Fibroblast of mammary gland (primary cell): ENCODE results near the gene SPDYE1.

Experiments used
- DNase-seq: peaks from one replicate; pipeline ENCODE4 v3.0.0-alpha.2; 2010; ENCODE audit warnings: low read depth
- H3K4me3 ChIP-seq: 2 replicates; pipeline ENCODE4 v1.5.1; 2011; ENCODE audit warnings: low read depth, mild to moderate bottlenecking, low read length, moderate library complexity; ENCODE audit not compliant: control insufficient read depth
- TF ChIP-seq, protein P1 (sequence below): conservative IDR thresholded peaks from 2 replicates; pipeline ENCODE4 v1.5.1; 2011; ENCODE audit warnings: low read depth, low read length, inconsistent platforms; ENCODE audit not compliant: control insufficient read depth, insufficient read depth

Gene SPDYE1

GRCh38 chr7:44057849-44058758 lies 60.4 kb downstream of the SPDYE1 start:
- TF ChIP-seq, protein P1, sequence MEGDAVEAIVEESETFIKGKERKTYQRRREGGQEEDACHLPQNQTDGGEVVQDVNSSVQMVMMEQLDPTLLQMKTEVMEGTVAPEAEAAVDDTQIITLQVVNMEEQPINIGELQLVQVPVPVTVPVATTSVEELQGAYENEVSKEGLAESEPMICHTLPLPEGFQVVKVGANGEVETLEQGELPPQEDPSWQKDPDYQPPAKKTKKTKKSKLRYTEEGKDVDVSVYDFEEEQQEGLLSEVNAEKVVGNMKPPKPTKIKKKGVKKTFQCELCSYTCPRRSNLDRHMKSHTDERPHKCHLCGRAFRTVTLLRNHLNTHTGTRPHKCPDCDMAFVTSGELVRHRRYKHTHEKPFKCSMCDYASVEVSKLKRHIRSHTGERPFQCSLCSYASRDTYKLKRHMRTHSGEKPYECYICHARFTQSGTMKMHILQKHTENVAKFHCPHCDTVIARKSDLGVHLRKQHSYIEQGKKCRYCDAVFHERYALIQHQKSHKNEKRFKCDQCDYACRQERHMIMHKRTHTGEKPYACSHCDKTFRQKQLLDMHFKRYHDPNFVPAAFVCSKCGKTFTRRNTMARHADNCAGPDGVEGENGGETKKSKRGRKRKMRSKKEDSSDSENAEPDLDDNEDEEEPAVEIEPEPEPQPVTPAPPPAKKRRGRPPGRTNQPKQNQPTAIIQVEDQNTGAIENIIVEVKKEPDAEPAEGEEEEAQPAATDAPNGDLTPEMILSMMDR = no peak
- DNase-seq = no peak
- H3K4me3 ChIP-seq = no peak overlapping the region

DNA sequence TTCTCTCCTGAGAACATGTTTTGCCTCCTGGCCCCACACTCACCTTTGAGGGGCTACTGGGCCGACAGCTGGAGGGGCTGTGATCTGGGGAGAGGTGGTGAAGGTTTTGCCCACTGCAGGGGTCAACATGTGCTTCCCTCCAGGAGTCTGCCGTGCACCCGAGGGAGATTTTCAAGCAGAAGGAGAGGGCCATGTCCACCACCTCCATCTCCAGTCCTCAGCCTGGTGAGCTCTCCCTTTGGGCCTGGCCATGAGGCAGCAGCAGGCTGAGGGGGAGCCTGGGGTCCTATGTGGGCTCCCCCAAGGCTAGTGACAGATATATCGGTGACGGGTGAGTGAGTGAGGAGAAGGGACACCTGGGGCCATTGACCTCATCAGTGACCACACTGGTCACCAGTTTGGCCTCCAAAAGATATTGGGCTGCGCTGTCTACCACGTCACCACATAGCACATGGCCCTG lies 61.1 kb downstream of the SPDYE1 start:
- DNase-seq = no peak
- TF ChIP-seq, protein P1 = no peak
- H3K4me3 ChIP-seq = no peak overlapping the region

GRCh38 chr7:44059219-44060090 lies 61.8 kb downstream of the SPDYE1 start:
- no peak overlapping the region for H3K4me3 ChIP-seq
- TF ChIP-seq, protein P1 = no peak
- DNase-seq = no peak
